Activated CD8-positive, alpha-beta T cell treated with anti-CD3 and anti-CD28 coated beads for 36 hours (primary cell): ENCODE data around the gene TRPM3. TPM values are rescaled to one million over a fixed set of nuclear protein-coding genes. Genes with fewer than 3 reads are reported as not detected.

Experiments
- ATAC-seq: fragments of 200-7000 bp; cut with Tn5 transposase; one replicate; pipeline ENCODE4 v1.10.0; 2021; ENCODE audit warnings: mild to moderate bottlenecking, moderate library complexity
- CTCF ChIA-PET: fragments of 350-600 bp; sonication (Branson Sonifier 250); formaldehyde crosslinking; loops from one replicate; lab custom pipeline; 2021; ENCODE audit warnings: antibody characterized with exemption; lab: Charles Lee
- POLR2A ChIA-PET: fragments of 350-600 bp; sonication (Branson Sonifier 250); formaldehyde crosslinking; loops from one replicate; lab custom pipeline; 2021; ENCODE audit warnings: antibody characterized with exemption; lab: Charles Lee
- DNase-seq: peaks from one replicate; pipeline ENCODE4 v3.0.0-alpha.2; 2020
- H3K27ac Mint-ChIP-seq: one replicate; pipeline ENCODE4 v1.8.0; 2021; ENCODE audit warnings: mild to moderate bottlenecking, mixed read lengths
- H3K27me3 Mint-ChIP-seq: one replicate; pipeline ENCODE4 v1.8.0; 2021; ENCODE audit warnings: mixed read lengths
- H3K36me3 Mint-ChIP-seq: one replicate; pipeline ENCODE4 v1.8.0; 2021; ENCODE audit warnings: low read depth, mixed read lengths
- H3K4me1 Mint-ChIP-seq: one replicate; pipeline ENCODE4 v1.8.0; 2021; ENCODE audit warnings: low read depth, mixed read lengths
- H3K4me3 Mint-ChIP-seq: one replicate; pipeline ENCODE4 v1.8.0; 2021; ENCODE audit warnings: mild to moderate bottlenecking, moderate library complexity, mixed read lengths
- H3K9me3 Mint-ChIP-seq: one replicate; pipeline ENCODE4 v1.8.0; 2021; ENCODE audit warnings: mixed read lengths
- intact Hi-C: fragments of 100-400 bp; cut with micrococcal nuclease; formaldehyde crosslinking; loops from one replicate; pipeline ENCODE4 v1.10.0; 2022
- total RNA-seq, 2 experiments: library from RNA; stranded (reverse); gene quantifications; one replicate each; pipeline ENCODE4 v1.2.3, GENCODE V29; 2021
- TF ChIP-seq, protein P1 (sequence below): fragments of 200-600 bp; IDR thresholded peaks from one replicate; pipeline ENCODE4 v1.8.0; 2022; ENCODE audit warnings: antibody characterized with exemption, mild to moderate bottlenecking

Gene TRPM3
- total RNA-seq, 2 experiments from 2014 or later = not detected

DNA sequence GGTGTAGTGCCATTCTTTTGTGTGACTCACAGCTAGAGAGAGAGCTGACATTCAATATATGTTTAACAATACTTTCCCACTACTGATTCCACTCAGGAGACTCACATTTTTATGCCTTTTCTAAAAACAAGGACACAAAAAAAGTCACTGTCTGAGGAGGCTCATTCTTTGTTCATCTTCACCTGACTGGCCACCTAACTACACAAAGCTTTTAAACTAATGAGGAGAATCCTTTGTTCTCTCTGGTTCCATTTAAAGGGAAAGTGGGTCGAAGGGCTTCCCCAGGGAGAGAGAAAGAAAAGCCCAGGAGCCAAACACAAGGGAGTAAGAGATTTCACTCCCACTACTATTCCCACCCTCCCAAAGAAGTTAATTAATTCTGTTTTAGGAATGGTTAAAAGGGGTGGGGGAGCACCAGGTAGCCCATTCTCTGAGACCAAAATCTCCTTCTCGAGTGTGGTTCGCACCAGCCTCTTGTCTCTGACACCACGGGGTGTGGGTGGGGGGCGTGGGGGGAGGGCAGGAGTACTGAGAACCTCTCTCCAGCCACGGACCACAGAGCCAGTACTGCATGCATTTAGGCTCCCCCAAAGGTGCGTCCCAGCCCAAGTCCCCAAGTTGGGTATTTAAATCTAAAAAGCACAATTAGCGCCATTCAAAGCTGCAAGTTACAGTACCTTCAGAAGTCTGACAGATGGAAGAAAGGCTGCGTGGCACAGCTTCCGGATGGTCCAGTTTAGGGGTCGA is 747 bp downstream of the TRPM3 start:
- POLR2A ChIA-PET = no interaction called here
- TF ChIP-seq, protein P1, sequence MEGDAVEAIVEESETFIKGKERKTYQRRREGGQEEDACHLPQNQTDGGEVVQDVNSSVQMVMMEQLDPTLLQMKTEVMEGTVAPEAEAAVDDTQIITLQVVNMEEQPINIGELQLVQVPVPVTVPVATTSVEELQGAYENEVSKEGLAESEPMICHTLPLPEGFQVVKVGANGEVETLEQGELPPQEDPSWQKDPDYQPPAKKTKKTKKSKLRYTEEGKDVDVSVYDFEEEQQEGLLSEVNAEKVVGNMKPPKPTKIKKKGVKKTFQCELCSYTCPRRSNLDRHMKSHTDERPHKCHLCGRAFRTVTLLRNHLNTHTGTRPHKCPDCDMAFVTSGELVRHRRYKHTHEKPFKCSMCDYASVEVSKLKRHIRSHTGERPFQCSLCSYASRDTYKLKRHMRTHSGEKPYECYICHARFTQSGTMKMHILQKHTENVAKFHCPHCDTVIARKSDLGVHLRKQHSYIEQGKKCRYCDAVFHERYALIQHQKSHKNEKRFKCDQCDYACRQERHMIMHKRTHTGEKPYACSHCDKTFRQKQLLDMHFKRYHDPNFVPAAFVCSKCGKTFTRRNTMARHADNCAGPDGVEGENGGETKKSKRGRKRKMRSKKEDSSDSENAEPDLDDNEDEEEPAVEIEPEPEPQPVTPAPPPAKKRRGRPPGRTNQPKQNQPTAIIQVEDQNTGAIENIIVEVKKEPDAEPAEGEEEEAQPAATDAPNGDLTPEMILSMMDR = no peak
- Mint-ChIP-seq H3K9me3 (no peaks in the 10 kb centered on the region), H3K27me3 (peaks cover 7% of the 10 kb centered on the region), H3K4me3 (no peak overlapping the region), H3K36me3 (no peaks in the 10 kb centered on the region), H3K27ac (no peak overlapping the region), H3K4me1 (no peaks in the 10 kb centered on the region)
- CTCF ChIA-PET = no interaction called here
- no peak for DNase-seq
- no peak for ATAC-seq
- intact Hi-C loops = no loop called here

DNA sequence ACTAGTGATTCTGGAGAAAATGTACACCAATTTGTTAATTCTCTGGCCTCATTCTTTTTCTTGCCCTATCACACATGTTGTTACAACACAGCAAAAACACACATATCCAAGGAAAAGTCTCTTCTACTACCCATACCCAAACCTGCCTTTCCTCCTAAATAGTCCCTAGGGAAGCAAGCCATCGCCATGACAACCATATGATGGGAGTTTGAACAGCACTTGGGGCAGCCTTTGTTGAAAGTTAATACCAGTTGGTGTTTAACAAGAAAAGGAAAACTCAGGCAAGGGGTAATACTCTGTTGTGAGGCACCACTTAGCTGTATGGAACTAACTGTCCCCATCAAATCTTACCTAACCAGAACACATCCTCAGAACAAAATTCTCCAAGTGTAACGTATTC is 1.7 kb downstream of the TRPM3 start:
- DNase-seq (no peak), ATAC-seq (no peak)
- TF ChIP-seq, protein P1 = no peak
- Mint-ChIP-seq H3K4me3 (no peak overlapping the region), H3K9me3 (no peaks in the 10 kb centered on the region), H3K36me3 (no peaks in the 10 kb centered on the region), H3K27me3 (peaks cover 5% of the 10 kb centered on the region), H3K27ac (no peak overlapping the region), H3K4me1 (no peaks in the 10 kb centered on the region)
- intact Hi-C loops = no loop called here
- POLR2A ChIA-PET = no interaction called here
- CTCF ChIA-PET = no interaction called here

DNA sequence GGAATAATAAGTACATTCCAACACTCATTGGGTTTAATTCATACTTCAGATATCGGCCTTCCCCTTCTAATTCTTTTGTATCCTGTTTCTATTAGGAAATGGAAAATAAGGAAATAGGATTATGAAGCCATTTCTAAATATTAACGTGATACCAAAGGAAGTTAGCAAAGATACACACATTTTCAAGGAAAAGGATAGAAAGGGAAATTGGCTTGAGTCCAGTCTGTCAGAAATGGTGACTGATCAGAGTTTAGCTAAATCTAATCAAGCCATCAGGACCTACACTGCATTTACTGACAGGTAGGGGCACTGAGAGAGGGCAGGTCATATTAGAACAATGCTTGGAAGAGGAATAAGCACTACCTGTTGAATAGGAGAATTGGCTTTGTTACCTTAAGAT is 3.1 kb downstream of the TRPM3 start:
- CTCF ChIA-PET = no interaction called here
- Mint-ChIP-seq H3K4me1 (no peaks in the 10 kb centered on the region), H3K27me3 (peaks cover 5% of the 10 kb centered on the region), H3K27ac (no peak overlapping the region), H3K36me3 (no peaks in the 10 kb centered on the region), H3K9me3 (no peaks in the 10 kb centered on the region), H3K4me3 (no peak overlapping the region)
- POLR2A ChIA-PET = no interaction called here
- DNase-seq = no peak
- ATAC-seq = no peak
- intact Hi-C loops = no loop called here
- TF ChIP-seq, protein P1 = no peak

DNA sequence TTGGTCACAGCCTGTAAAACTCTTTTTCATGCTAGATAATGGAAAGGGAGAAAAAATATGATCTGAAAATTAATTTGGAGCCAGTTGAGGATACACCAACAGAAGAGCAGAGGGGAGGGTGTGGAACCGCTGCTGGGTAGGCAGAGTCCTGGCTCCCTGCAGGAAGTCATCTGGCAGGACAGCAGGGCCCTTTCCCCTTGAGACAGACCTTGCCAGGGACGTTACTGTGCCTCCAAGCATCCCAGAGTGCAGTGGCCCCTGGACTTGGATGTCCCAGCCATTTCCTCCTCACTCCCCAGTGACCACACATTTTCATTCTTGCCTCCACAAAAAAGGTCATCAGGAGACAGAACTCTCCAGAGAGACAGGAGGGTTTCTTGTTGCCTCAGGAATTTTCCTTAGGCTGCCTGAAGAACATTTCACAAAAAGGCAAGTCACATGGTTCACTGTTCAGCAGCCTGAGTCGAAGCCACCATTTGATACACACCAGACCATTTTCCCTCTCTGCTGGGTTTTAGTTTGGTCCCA is 5.9 kb downstream of the TRPM3 start:
- no peak for DNase-seq
- no peak for ATAC-seq
- CTCF ChIA-PET = no interaction called here

DNA sequence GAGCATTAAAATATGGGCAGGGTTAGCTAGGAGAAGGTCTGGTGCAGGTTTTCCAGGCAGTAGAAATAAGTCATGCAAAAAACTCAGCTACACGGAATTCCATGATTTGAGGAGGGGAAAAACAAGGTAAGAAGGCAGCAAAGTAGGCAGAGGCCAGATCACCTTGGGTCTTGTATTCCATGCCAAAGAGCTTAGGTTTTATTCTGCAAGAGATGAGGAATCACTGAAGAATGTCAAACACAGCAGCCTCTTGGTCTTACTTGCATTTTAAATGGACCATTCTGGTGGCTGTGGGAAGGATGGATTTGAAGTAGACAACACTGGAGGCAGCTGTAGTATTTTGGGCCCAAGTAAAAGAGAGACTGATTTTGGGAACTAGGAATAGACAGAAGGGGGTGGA is 8.6 kb downstream of the TRPM3 start:
- Mint-ChIP-seq H3K9me3 (no peaks in the 10 kb centered on the region), H3K27ac (no peak overlapping the region), H3K27me3 (no peaks in the 10 kb centered on the region), H3K4me1 (no peaks in the 10 kb centered on the region), H3K36me3 (no peaks in the 10 kb centered on the region), H3K4me3 (no peak overlapping the region)
- DNase-seq = no peak
- ChIA-PET CTCF (no interaction called here), POLR2A (no interaction called here)
- intact Hi-C loops = no loop called here
- TF ChIP-seq, protein P1 = no peak
- ATAC-seq = no peak

More for the DNA sequence above, 5.9 kb downstream of the TRPM3 start:
- intact Hi-C loops = no loop called here
- POLR2A ChIA-PET = no interaction called here
- Mint-ChIP-seq H3K4me1 (no peaks in the 10 kb centered on the region), H3K4me3 (no peak overlapping the region), H3K9me3 (no peaks in the 10 kb centered on the region), H3K36me3 (no peaks in the 10 kb centered on the region), H3K27ac (no peak overlapping the region), H3K27me3 (no peaks in the 10 kb centered on the region)
- TF ChIP-seq, protein P1 = no peak
